Cardiac fibroblast (primary cell): ENCODE results near the gene CNNM2.
A peak's percentile ranks its signal among the peaks of the same experiment; 100 is the strongest.
"Not testable (repeated sequence)": the region's sequence is repeated elsewhere in the genome, so short reads cannot be mapped to it uniquely, and the experiment has no call there.

Experiments
- DNase-seq, 2 donors: peaks; one replicate each; pipeline versions ENCODE4 v3.0.0 to v3.0.0-alpha.2; 2010; ENCODE audit warnings: low read depth in 2 of 2
- H3K4me3 ChIP-seq, 2 donors: replicated peaks in 1 of 2; 1 replicate in 1 of 2; 2 replicates in 1 of 2; pipeline ENCODE4 v1.5.1; 2011; ENCODE audit warnings: low read depth in 2 of 2, low read length in 2 of 2, mild to moderate bottlenecking in 2 of 2, moderate library complexity in 1 of 2
- CTCF ChIP-seq: IDR thresholded peaks from one replicate; pipeline ENCODE4 v1.5.1; 2011; ENCODE audit warnings: low read depth, mild to moderate bottlenecking, low read length, inconsistent platforms

CNNM2 gene

GRCh38 chr10:102949916-102950315, 31.8 kb downstream of the CNNM2 start:
- H3K4me3 ChIP-seq, result no peak overlapping the region
- DNase-seq, result peak in 1 of 2 donors; percentile 24
- no peak for TF ChIP-seq CTCF

GRCh38 chr10:102951316-102951715, 33.2 kb downstream of the CNNM2 start:
- no peak for TF ChIP-seq CTCF
- no peak overlapping the region for H3K4me3 ChIP-seq
- DNase-seq, result peak in 1 of 2 donors; percentile 6

- H3K4me3 ChIP-seq, result no peak overlapping the region
- TF ChIP-seq CTCF, result no peak
- no peak for DNase-seq
Measured at GRCh38 chr10:102959360-102959759, 41.3 kb downstream of the CNNM2 start.

- no peak for TF ChIP-seq CTCF
- H3K4me3 ChIP-seq, result no peak overlapping the region
- no peak for DNase-seq
Measured at GRCh38 chr10:102960157-102960556, 42.1 kb downstream of the CNNM2 start.

- no peak overlapping the region for H3K4me3 ChIP-seq
- TF ChIP-seq CTCF, result no peak
- no peak for DNase-seq
Measured at GRCh38 chr10:102962267-102962666, 44.2 kb downstream of the CNNM2 start.

- TF ChIP-seq CTCF, result no peak
- H3K4me3 ChIP-seq, result no peak overlapping the region
- DNase-seq, result no peak
Measured at GRCh38 chr10:102962951-102963755, 45.1 kb downstream of the CNNM2 start.

GRCh38 chr10:102963756-102964025, 45.6 kb downstream of the CNNM2 start:
- no peak for TF ChIP-seq CTCF
- H3K4me3 ChIP-seq, result no peak overlapping the region
- DNase-seq, result no peak

- H3K4me3 ChIP-seq, DNase-seq: not testable (repeated sequence)
Measured at GRCh38 chr10:102964064-102964463, 46.0 kb downstream of the CNNM2 start.
